IMR-90 (cell line): ENCODE measurements around the gene CCDC88A. TPM values are rescaled to one million over a fixed set of nuclear protein-coding genes. Genes with fewer than 3 reads are reported as not detected.

ENCODE experiments used
- ATAC-seq: fragments of 200-7000 bp; cut with Tn5 transposase; 2 replicates; pipeline ENCODE4 v1.9.1; 2020; ENCODE audit warnings: low read depth, mild to moderate bottlenecking, moderate library complexity
- BruUV-seq: library from RNA; stranded (reverse); fragments of 400-500 nt; replicated peaks from 2 replicates; lab custom pipeline; 2021; lab: Mats Ljungman, UMichigan
- CTCF ChIA-PET: fragments of 300-600 bp; formaldehyde crosslinking; extraction: SDS; loops from one replicate; lab custom pipeline; 2021; ENCODE audit warnings: antibody characterized with exemption; lab: Yijun Ruan, JAX
- POLR2A ChIA-PET: fragments of 300-600 bp; sonication (Branson Sonifier 250); formaldehyde crosslinking; loops from one replicate; lab custom pipeline; 2022; ENCODE audit warnings: antibody characterized with exemption; ENCODE audit not compliant: unreplicated experiment; lab: Charles Lee
- DNase-seq: peaks from one replicate; pipeline ENCODE4 v3.0.0; 2013
- H2AFZ ChIP-seq: replicated peaks from 2 replicates; pipeline ENCODE3; 2013; ENCODE audit warnings: low read length, mild to moderate bottlenecking; ENCODE audit not compliant: poor library complexity
- H2AK5ac ChIP-seq: 2 replicates; pipeline ENCODE4 v1.6.1; 2013; ENCODE audit warnings: low read depth, low read length, inconsistent platforms
- H2AK9ac ChIP-seq: replicated peaks from 2 replicates; pipeline ENCODE3; 2013; ENCODE audit warnings: mild to moderate bottlenecking, low read depth, low read length, moderate library complexity; ENCODE audit not compliant: poor library complexity
- H2BK120ac ChIP-seq: 2 replicates; pipeline ENCODE4 v1.6.1; 2013; ENCODE audit warnings: low read depth, low read length, inconsistent platforms
- H2BK15ac ChIP-seq: 3 replicates; pipeline ENCODE4 v1.6.1; 2013; ENCODE audit warnings: low read depth, low read length, inconsistent platforms
- H2BK20ac ChIP-seq: 2 replicates; pipeline ENCODE4 v1.6.1; 2013; ENCODE audit warnings: low read depth, mild to moderate bottlenecking, inconsistent platforms, low read length, moderate library complexity
- H2BK5ac ChIP-seq: 2 replicates; pipeline ENCODE4 v1.6.1; 2013; ENCODE audit warnings: mild to moderate bottlenecking, low read depth, low read length, inconsistent platforms; ENCODE audit not compliant: poor library complexity, severe bottlenecking
- H3K14ac ChIP-seq: replicated peaks from 2 replicates; pipeline ENCODE4 v1.6.1; 2013; ENCODE audit warnings: low read depth, low read length, inconsistent platforms
- H3K18ac ChIP-seq: 2 replicates; pipeline ENCODE4 v1.6.1; 2013; ENCODE audit warnings: low read depth, low read length, control low read depth
- H3K23ac ChIP-seq: 2 replicates; pipeline ENCODE4 v1.6.1; 2013; ENCODE audit warnings: low read depth, low read length, inconsistent platforms
- H3K27ac ChIP-seq: 2 replicates; pipeline ENCODE4 v1.5.1; 2013; ENCODE audit warnings: mild to moderate bottlenecking, control low read depth, low read length; ENCODE audit not compliant: insufficient read depth
- H3K27me3 ChIP-seq: 2 replicates; pipeline ENCODE4 v1.6.1; 2013; ENCODE audit warnings: low read length; ENCODE audit not compliant: control insufficient read depth, insufficient read depth
- H3K36me3 ChIP-seq: 2 replicates; pipeline ENCODE4 v1.6.1; 2013; ENCODE audit warnings: low read length, mixed read lengths; ENCODE audit not compliant: control insufficient read depth, insufficient read depth
- H3K4ac ChIP-seq: 2 replicates; pipeline ENCODE4 v1.6.1; 2013; ENCODE audit warnings: low read depth, low read length, inconsistent platforms
- H3K4me1 ChIP-seq: 2 replicates; pipeline ENCODE4 v1.6.1; 2013; ENCODE audit warnings: low read length, mixed read lengths; ENCODE audit not compliant: control insufficient read depth, insufficient read depth
- H3K4me2 ChIP-seq: 2 replicates; pipeline ENCODE4 v1.6.1; 2013; ENCODE audit warnings: low read depth, mild to moderate bottlenecking, control low read depth, low read length, moderate library complexity
- H3K4me3 ChIP-seq: 2 replicates; pipeline ENCODE4 v1.5.1; 2013; ENCODE audit warnings: low read depth, mild to moderate bottlenecking, control low read depth, low read length, moderate library complexity; ENCODE audit not compliant: insufficient read depth
- H3K56ac ChIP-seq: 2 replicates; pipeline ENCODE4 v1.6.1; 2013; ENCODE audit warnings: low read length, inconsistent platforms; ENCODE audit not compliant: insufficient read depth; ENCODE audit errors: extremely low read depth
- H3K79me1 ChIP-seq, 2 experiments: 2 replicates each; pipeline ENCODE4 v1.6.1; 2013; ENCODE audit warnings: low read length in 2 of 2, inconsistent platforms in 1 of 2, low read depth in 1 of 2
- H3K9ac ChIP-seq: 2 replicates; pipeline ENCODE4 v1.6.1; 2013; ENCODE audit warnings: low read depth, low read length, control low read depth
- H3K9me1 ChIP-seq: 2 replicates; pipeline ENCODE4 v1.6.1; 2013; ENCODE audit warnings: low read length, inconsistent platforms; ENCODE audit not compliant: insufficient read depth
- H3K9me3 ChIP-seq: 2 replicates; pipeline ENCODE4 v1.6.1; 2013; ENCODE audit warnings: low read length; ENCODE audit not compliant: control insufficient read depth, insufficient read depth
- H4K20me1 ChIP-seq: 2 replicates; pipeline ENCODE4 v1.6.1; 2013; ENCODE audit warnings: low read length, inconsistent platforms; ENCODE audit not compliant: insufficient read depth
- H4K5ac ChIP-seq: 2 replicates; pipeline ENCODE4 v1.6.1; 2013; ENCODE audit warnings: mild to moderate bottlenecking, low read depth, low read length, control low read depth
- H4K8ac ChIP-seq, 2 experiments: 2 replicates each; pipeline ENCODE4 v1.6.1; 2013; ENCODE audit warnings: low read depth in 2 of 2, low read length in 2 of 2, control low read depth in 1 of 2, inconsistent platforms in 1 of 2
- H4K91ac ChIP-seq: 2 replicates; pipeline ENCODE4 v1.6.1; 2013; ENCODE audit warnings: low read depth, low read length, inconsistent platforms; ENCODE audit not compliant: insufficient read depth
- BHLHE40 ChIP-seq: fragments of 150-350 bp; IDR thresholded peaks from 2 replicates; pipeline ENCODE4 v1.6.1; 2016; ENCODE audit warnings: mild to moderate bottlenecking, low read depth, low read length
- CEBPB ChIP-seq: IDR thresholded peaks from 2 replicates; pipeline ENCODE4 v1.6.1; 2012; ENCODE audit warnings: low read depth, low read length, improper control_type of control experiment
- CHD1 ChIP-seq: IDR thresholded peaks from 2 replicates; pipeline ENCODE4 v1.6.1; 2012; ENCODE audit warnings: low read depth, low read length, improper control_type of control experiment
- FOS ChIP-seq: fragments of 150-350 bp; IDR thresholded peaks from 2 replicates; pipeline ENCODE4 v1.6.1; 2016; ENCODE audit warnings: low read depth, low read length
- MAFK ChIP-seq: IDR thresholded peaks from 2 replicates; pipeline ENCODE4 v1.6.1; 2012; ENCODE audit warnings: low read depth, low read length, improper control_type of control experiment
- MAZ ChIP-seq: IDR thresholded peaks from 2 replicates; pipeline ENCODE4 v1.6.1; 2012; ENCODE audit warnings: low read depth, mild to moderate bottlenecking, low read length, improper control_type of control experiment, moderate library complexity, borderline replicate concordance
- MXI1 ChIP-seq: IDR thresholded peaks from 2 replicates; pipeline ENCODE4 v1.6.1; 2012; ENCODE audit warnings: low read depth, mild to moderate bottlenecking, low read length, moderate library complexity, borderline replicate concordance
- NFE2L2 ChIP-seq: fragments of 150-350 bp; IDR thresholded peaks from 2 replicates; pipeline ENCODE4 v1.6.1; 2016; ENCODE audit warnings: low read depth, mild to moderate bottlenecking, low read length
- POLR2A ChIP-seq: IDR thresholded peaks from 2 replicates; pipeline ENCODE4 v1.6.1; 2012; ENCODE audit warnings: mild to moderate bottlenecking, low read depth, low read length
- RAD21 ChIP-seq: IDR thresholded peaks from 2 replicates; pipeline ENCODE4 v1.6.1; 2012; ENCODE audit warnings: low read length, improper control_type of control experiment
- RCOR1 ChIP-seq: IDR thresholded peaks from 2 replicates; pipeline ENCODE4 v1.6.1; 2012; ENCODE audit warnings: mild to moderate bottlenecking, low read length, improper control_type of control experiment; ENCODE audit not compliant: insufficient replicate concordance
- RFX5 ChIP-seq: IDR thresholded peaks from 2 replicates; pipeline ENCODE4 v1.8.0; 2012; ENCODE audit warnings: low read depth, mild to moderate bottlenecking, low read length, moderate library complexity
- SMC3 ChIP-seq: fragments of 150-350 bp; IDR thresholded peaks from 2 replicates; pipeline ENCODE4 v1.6.1; 2016; ENCODE audit warnings: low read depth, mild to moderate bottlenecking, antibody characterized with exemption, low read length, moderate library complexity
- WGBS, 2 experiments: methylation state at CpG; one replicate each; pipeline versions ENCODE4 v1.1.5 to v1.1.7; 2013; ENCODE audit warnings: missing lambda C conversion rate in 2 of 2; ENCODE audit not compliant: insufficient read length in 1 of 2; ENCODE audit errors: extremely low coverage in 2 of 2; 5-methylcytosine and 5-hydroxymethylcytosine counted together
- dilution Hi-C: fragments of 300-500 bp; cut with HindIII; formaldehyde crosslinking; loops from one replicate; pipeline ENCODE4 v1.14.3; 2018; ENCODE audit warnings: low sequenced_read_pairs; ENCODE audit not compliant: unreplicated experiment
- in situ Hi-C: fragments of 300-500 bp; cut with MboI; formaldehyde crosslinking; loops from 3 replicates; pipeline ENCODE4 v1.14.3; 2019; ENCODE audit warnings: low sequenced_read_pairs, inconsistent platforms, mixed read lengths
- intact Hi-C: fragments of 100-400 bp; cut with micrococcal nuclease; formaldehyde crosslinking; loops from 2 replicates; pipeline ENCODE4 v1.10.0; 2022
- polyA plus RNA-seq, 3 experiments: library from polyadenylated mRNA; depleted of rRNA; stranded (reverse); fragments of >200 nt; gene quantifications; 2 replicates each; pipeline ENCODE4 v1.2.3, GENCODE V29; 2012; ENCODE audit warnings: low replicate concordance in 1 of 3
- total RNA-seq: library from RNA; depleted of rRNA; stranded (reverse); fragments of >200 nt; gene quantifications from 2 replicates; pipeline ENCODE4 v1.2.3, GENCODE V29; 2012
- TF ChIP-seq, protein P1 (sequence below): conservative IDR thresholded peaks from 2 replicates; pipeline ENCODE4 v1.5.1; 2012; ENCODE audit warnings: mild to moderate bottlenecking, low read depth, low read length, improper control_type of control experiment
- TF ChIP-seq, protein P2 (sequence below): fragments of 150-350 bp; IDR thresholded peaks from 2 replicates; pipeline ENCODE4 v1.6.1; 2017; ENCODE audit warnings: mild to moderate bottlenecking, antibody characterized with exemption, low read length, low read depth
- TF ChIP-seq, protein P3 (sequence below): fragments of 150-350 bp; IDR thresholded peaks from 2 replicates; pipeline ENCODE4 v1.6.1; 2016; ENCODE audit warnings: low read depth, mild to moderate bottlenecking, low read length, moderate library complexity, borderline replicate concordance

Gene CCDC88A
- total and polyA plus RNA-seq, 2 of the 4 experiments (the other 2 are of a cell fraction) = 15.6 to 63.8 TPM

DNA sequence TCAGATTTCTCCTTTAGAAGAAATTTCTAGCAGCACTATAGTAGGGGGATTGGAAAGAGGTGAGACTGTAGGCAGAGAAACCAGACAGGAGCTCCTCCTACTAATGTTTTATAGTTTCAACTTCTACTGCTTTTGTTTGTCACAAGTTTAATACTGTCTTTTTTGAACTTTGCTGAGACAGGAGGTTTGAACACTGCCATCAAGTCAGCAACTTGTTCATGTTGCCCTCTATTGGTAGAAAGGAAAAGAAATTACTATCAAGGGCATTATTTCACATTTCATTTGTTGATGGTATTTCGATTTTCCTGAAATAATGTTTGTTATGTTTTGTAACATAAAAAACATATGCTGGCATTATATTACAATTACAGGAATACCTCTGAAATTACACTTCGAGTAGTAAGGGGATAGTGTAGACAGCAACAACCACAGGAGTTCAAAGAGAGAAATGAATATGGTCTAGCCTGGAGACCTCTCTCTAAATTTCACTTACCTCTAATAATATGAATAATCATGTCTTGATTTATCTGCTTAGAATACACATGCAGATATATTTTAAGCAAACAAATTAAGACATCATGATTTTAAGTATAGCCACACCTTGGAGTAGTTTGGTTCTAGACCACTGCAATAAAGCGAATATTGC lies 12.4 kb upstream of the CCDC88A start:
- Histone ChIP-seq H3K27ac (no peak overlapping the region), H4K91ac (no peak overlapping the region), H3K18ac (no peak overlapping the region), H3K14ac (no peak overlapping the region), H3K56ac (no peak overlapping the region), H2BK120ac (no peak overlapping the region), H4K5ac (no peak overlapping the region), H3K79me1 (no peaks in the 10 kb centered on the region), H2AK5ac (no peak overlapping the region), H2BK15ac (no peak overlapping the region), H3K9ac (no peak overlapping the region), H3K9me3 (no peaks in the 10 kb centered on the region), H2AK9ac (no peak overlapping the region), H3K4ac (no peak overlapping the region), H3K9me1 (no peaks in the 10 kb centered on the region), H4K8ac (no peak overlapping the region), H2AFZ (no peak overlapping the region), H3K4me1 (no peaks in the 10 kb centered on the region), H2BK20ac (no peak overlapping the region), H2BK5ac (no peak overlapping the region), H4K20me1 (no peaks in the 10 kb centered on the region), H3K23ac (no peak overlapping the region), H3K4me3 (no peak overlapping the region), H3K27me3 (peaks cover 1% of the 10 kb centered on the region; the same call in 1 of the 2 replicates), H3K36me3 (no peaks in the 10 kb centered on the region), H3K4me2 (no peak overlapping the region)
- POLR2A ChIA-PET = no interaction called here
- no CpG with 5 or more reads among the region's 3 CpGs for WGBS, 2 experiments
- no TSS peak for BruUV-seq
- DNase-seq (peak; percentile 56), ATAC-seq (peak; percentile 79)
- CTCF ChIA-PET = interaction anchor here (0.7 to 1.0 kb wide), 3 partner anchors 9 to 533 kb away, joined by 3 to 6 read pairs (median 3); no protein-coding TSS in a partner anchor
- intact Hi-C loops (loop anchor here (2.0 to 10.0 kb wide), 2 partner anchors 53 to 79 kb away; no protein-coding TSS in a partner anchor), in situ Hi-C loops (no loop called here), dilution Hi-C loops (no loop called here)
- TF ChIP-seq SMC3 (peak; percentile 50; the same call in 1 of the 2 replicates), BHLHE40 (no peak), CHD1 (no peak), MXI1 (no peak), RAD21 (peak; percentile 72), POLR2A (no peak), MAZ (no peak), FOS (no peak), RCOR1 (no peak), NFE2L2 (no peak), RFX5 (no peak), CEBPB (no peak), MAFK (peak; percentile 72)
- TF ChIP-seq, protein P1, sequence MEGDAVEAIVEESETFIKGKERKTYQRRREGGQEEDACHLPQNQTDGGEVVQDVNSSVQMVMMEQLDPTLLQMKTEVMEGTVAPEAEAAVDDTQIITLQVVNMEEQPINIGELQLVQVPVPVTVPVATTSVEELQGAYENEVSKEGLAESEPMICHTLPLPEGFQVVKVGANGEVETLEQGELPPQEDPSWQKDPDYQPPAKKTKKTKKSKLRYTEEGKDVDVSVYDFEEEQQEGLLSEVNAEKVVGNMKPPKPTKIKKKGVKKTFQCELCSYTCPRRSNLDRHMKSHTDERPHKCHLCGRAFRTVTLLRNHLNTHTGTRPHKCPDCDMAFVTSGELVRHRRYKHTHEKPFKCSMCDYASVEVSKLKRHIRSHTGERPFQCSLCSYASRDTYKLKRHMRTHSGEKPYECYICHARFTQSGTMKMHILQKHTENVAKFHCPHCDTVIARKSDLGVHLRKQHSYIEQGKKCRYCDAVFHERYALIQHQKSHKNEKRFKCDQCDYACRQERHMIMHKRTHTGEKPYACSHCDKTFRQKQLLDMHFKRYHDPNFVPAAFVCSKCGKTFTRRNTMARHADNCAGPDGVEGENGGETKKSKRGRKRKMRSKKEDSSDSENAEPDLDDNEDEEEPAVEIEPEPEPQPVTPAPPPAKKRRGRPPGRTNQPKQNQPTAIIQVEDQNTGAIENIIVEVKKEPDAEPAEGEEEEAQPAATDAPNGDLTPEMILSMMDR = peak; percentile 68
- TF ChIP-seq, protein P2, sequence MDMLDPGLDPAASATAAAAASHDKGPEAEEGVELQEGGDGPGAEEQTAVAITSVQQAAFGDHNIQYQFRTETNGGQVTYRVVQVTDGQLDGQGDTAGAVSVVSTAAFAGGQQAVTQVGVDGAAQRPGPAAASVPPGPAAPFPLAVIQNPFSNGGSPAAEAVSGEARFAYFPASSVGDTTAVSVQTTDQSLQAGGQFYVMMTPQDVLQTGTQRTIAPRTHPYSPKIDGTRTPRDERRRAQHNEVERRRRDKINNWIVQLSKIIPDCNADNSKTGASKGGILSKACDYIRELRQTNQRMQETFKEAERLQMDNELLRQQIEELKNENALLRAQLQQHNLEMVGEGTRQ = no peak
- TF ChIP-seq, protein P3, sequence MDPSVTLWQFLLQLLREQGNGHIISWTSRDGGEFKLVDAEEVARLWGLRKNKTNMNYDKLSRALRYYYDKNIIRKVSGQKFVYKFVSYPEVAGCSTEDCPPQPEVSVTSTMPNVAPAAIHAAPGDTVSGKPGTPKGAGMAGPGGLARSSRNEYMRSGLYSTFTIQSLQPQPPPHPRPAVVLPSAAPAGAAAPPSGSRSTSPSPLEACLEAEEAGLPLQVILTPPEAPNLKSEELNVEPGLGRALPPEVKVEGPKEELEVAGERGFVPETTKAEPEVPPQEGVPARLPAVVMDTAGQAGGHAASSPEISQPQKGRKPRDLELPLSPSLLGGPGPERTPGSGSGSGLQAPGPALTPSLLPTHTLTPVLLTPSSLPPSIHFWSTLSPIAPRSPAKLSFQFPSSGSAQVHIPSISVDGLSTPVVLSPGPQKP = no peak
